A673 (cell line): ENCODE measurements around the gene CHAF1A.

Experiments used
- EZH2 ChIP-seq: fragments of 200-600 bp; sonication (generic); IDR thresholded peaks from 2 replicates; pipeline ENCODE4 v1.6.1; 2017; ENCODE audit warnings: borderline replicate concordance, low read depth, mild to moderate bottlenecking, mixed read lengths, antibody characterized with exemption, low read length; ENCODE audit not compliant: poor library complexity, severe bottlenecking
- TF ChIP-seq, protein P1 (sequence below): fragments of 300-800, 200-600 bp; sonication (generic); conservative IDR thresholded peaks from 2 replicates; pipeline ENCODE4 v1.5.1; 2017; ENCODE audit warnings: low read depth, mild to moderate bottlenecking, antibody characterized with exemption, low read length, moderate library complexity, mixed read lengths

DNA sequence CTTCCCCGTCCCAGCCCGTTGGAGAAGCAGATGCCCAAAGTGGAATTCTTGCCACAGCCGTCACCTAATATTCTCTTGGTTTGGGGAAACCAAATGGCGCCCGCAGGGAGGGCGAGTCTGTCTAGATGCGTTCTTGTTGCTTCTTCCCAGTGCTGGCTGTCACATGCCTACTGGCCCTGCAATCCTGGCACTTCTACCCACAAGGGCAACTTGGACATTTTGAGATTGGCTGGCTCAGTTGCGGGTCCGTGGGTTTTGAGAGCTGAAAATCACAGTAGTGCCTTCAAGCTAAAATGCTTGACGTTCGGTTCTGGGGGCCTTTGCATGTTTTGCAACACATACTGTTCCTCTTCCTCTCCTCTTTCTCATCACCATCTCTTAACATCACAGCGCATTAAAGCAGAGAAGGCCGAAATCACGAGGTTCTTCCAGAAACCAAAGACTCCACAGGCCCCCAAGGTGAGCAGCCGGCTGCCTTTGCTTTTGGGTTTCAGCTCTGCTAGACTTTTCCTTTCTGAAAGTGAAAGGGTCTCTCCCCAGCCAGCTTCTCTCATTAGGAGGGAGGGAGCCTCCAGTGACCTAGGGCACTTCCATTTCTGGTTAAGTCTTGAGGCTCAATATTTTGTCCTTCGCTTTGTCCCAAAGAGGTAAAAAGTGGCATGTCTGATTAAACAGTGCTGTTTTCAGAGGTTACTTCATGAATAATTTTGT, 21.1 kb downstream of the CHAF1A start:
- TF ChIP-seq, protein P1, sequence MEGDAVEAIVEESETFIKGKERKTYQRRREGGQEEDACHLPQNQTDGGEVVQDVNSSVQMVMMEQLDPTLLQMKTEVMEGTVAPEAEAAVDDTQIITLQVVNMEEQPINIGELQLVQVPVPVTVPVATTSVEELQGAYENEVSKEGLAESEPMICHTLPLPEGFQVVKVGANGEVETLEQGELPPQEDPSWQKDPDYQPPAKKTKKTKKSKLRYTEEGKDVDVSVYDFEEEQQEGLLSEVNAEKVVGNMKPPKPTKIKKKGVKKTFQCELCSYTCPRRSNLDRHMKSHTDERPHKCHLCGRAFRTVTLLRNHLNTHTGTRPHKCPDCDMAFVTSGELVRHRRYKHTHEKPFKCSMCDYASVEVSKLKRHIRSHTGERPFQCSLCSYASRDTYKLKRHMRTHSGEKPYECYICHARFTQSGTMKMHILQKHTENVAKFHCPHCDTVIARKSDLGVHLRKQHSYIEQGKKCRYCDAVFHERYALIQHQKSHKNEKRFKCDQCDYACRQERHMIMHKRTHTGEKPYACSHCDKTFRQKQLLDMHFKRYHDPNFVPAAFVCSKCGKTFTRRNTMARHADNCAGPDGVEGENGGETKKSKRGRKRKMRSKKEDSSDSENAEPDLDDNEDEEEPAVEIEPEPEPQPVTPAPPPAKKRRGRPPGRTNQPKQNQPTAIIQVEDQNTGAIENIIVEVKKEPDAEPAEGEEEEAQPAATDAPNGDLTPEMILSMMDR, result no peak
- TF ChIP-seq EZH2, result no peak
